ENCODE measurements around the gene TERC.

Gene TERC

GRCh38 chr3:169764882-169765612 lies at the start of gene TERC:
TERC (minus strand) TSS chr3:169765060.
- DNase-seq (ENCODE audit: low read depth, low spot score) = peak; percentile 57
- Histone ChIP-seq H3K9me3 (ENCODE audit: control insufficient read depth, insufficient read depth, low read length) (no peaks in the 10 kb centered on the region), H3K4me3 (ENCODE audit: low read length) (peak within 1 kb of the TSS; percentile 95), H3K36me3 (ENCODE audit: control insufficient read depth, insufficient read depth, low read length) (no peaks in the 10 kb centered on the region), H3K27me3 (ENCODE audit: control insufficient read depth, insufficient read depth, low read length) (no peaks in the 10 kb centered on the region), H3K27ac (ENCODE audit: low read length) (no peak within 1 kb of the TSS), H3K4me1 (ENCODE audit: control insufficient read depth, insufficient read depth, low read length) (no peaks in the 10 kb centered on the region)
- WGBS (ENCODE audit: insufficient coverage, insufficient read length) = no CpG with 5 or more reads among the region's 42 CpGs

- peak; percentile 55 for DNase-seq (ENCODE audit: low read depth, low spot score)
- Histone ChIP-seq H3K9me3 (ENCODE audit: control insufficient read depth, insufficient read depth, low read length) (no peaks in the 10 kb centered on the region), H3K36me3 (ENCODE audit: control insufficient read depth, insufficient read depth, low read length) (no peaks in the 10 kb centered on the region), H3K4me1 (ENCODE audit: control insufficient read depth, insufficient read depth, low read length) (no peaks in the 10 kb centered on the region; the same call in 1 of the 2 replicates), H3K27me3 (ENCODE audit: control insufficient read depth, insufficient read depth, low read length) (no peaks in the 10 kb centered on the region; the same call in 1 of the 2 replicates), H3K4me3 (ENCODE audit: low read length) (no peak overlapping the region), H3K27ac (ENCODE audit: low read length) (no peak overlapping the region)
- WGBS (ENCODE audit: insufficient coverage, insufficient read length) = no CpG with 5 or more reads among the region's 27 CpGs
Observed at GRCh38 chr3:169813757-169814517, 49.1 kb upstream of the TERC start.

- Histone ChIP-seq H3K27ac (ENCODE audit: low read length) (no peak overlapping the region), H3K9me3 (ENCODE audit: control insufficient read depth, insufficient read depth, low read length) (no peaks in the 10 kb centered on the region), H3K4me3 (ENCODE audit: low read length) (no peak overlapping the region), H3K4me1 (ENCODE audit: control insufficient read depth, insufficient read depth, low read length) (no peaks in the 10 kb centered on the region; the same call in 1 of the 2 replicates), H3K36me3 (ENCODE audit: control insufficient read depth, insufficient read depth, low read length) (no peaks in the 10 kb centered on the region), H3K27me3 (ENCODE audit: control insufficient read depth, insufficient read depth, low read length) (no peaks in the 10 kb centered on the region; the same call in 1 of the 2 replicates)
- no peak for DNase-seq (ENCODE audit: low read depth, low spot score)
- WGBS (ENCODE audit: insufficient coverage, insufficient read length) = no CpG with 5 or more reads among the region's 8 CpGs
Observed at GRCh38 chr3:169813278-169813677, 48.4 kb upstream of the TERC start.

- H3K9me3 ChIP-seq (ENCODE audit: control insufficient read depth, insufficient read depth, low read length) = no peaks in the 10 kb centered on the region
- no peaks in the 10 kb centered on the region; the same call in 1 of the 2 replicates for H3K27me3 ChIP-seq (ENCODE audit: control insufficient read depth, insufficient read depth, low read length)
- WGBS (ENCODE audit: insufficient coverage, insufficient read length) = no CpG with 5 or more reads among the region's 56 CpGs
- H3K4me1 ChIP-seq (ENCODE audit: control insufficient read depth, insufficient read depth, low read length) = no peaks in the 10 kb centered on the region; the same call in 1 of the 2 replicates
- no peaks in the 10 kb centered on the region for H3K36me3 ChIP-seq (ENCODE audit: control insufficient read depth, insufficient read depth, low read length)
- DNase-seq (ENCODE audit: low read depth, low spot score) = no peak
- H3K4me3 ChIP-seq (ENCODE audit: low read length) = peak within 1 kb of the TSS; percentile 54; the same call in 1 of the 2 replicates
- no peak within 1 kb of the TSS for H3K27ac ChIP-seq (ENCODE audit: low read length)
Observed at GRCh38 chr3:169812332-169813235, 47.7 kb upstream of the TERC start, which contains the start of the genes LRRC34 and LRRIQ4. LRRC34 (minus strand) TSS chr3:169812904; CDS start chr3:169812548, 356 bp downstream. LRRIQ4 (plus strand) TSS chr3:169812870; CDS start chr3:169821922, 9,052 bp downstream.

GRCh38 chr3:169811631-169812331 lies 46.9 kb upstream of the TERC start:
- Histone ChIP-seq H3K27me3 (ENCODE audit: control insufficient read depth, insufficient read depth, low read length) (no peaks in the 10 kb centered on the region; the same call in 1 of the 2 replicates), H3K9me3 (ENCODE audit: control insufficient read depth, insufficient read depth, low read length) (no peaks in the 10 kb centered on the region), H3K4me3 (ENCODE audit: low read length) (peak overlapping the region; percentile 54; the same call in 1 of the 2 replicates), H3K4me1 (ENCODE audit: control insufficient read depth, insufficient read depth, low read length) (no peaks in the 10 kb centered on the region; the same call in 1 of the 2 replicates), H3K36me3 (ENCODE audit: control insufficient read depth, insufficient read depth, low read length) (no peaks in the 10 kb centered on the region), H3K27ac (ENCODE audit: low read length) (no peak overlapping the region)
- WGBS (ENCODE audit: insufficient coverage, insufficient read length) = no CpG with 5 or more reads among the region's 29 CpGs
- DNase-seq (ENCODE audit: low read depth, low spot score) = no peak

- DNase-seq (ENCODE audit: low read depth, low spot score) = no peak
- Histone ChIP-seq H3K4me3 (ENCODE audit: low read length) (no peak overlapping the region), H3K27ac (ENCODE audit: low read length) (no peak overlapping the region), H3K27me3 (ENCODE audit: control insufficient read depth, insufficient read depth, low read length) (no peaks in the 10 kb centered on the region; the same call in 1 of the 2 replicates), H3K4me1 (ENCODE audit: control insufficient read depth, insufficient read depth, low read length) (no peaks in the 10 kb centered on the region; the same call in 1 of the 2 replicates), H3K9me3 (ENCODE audit: control insufficient read depth, insufficient read depth, low read length) (no peaks in the 10 kb centered on the region), H3K36me3 (ENCODE audit: control insufficient read depth, insufficient read depth, low read length) (no peaks in the 10 kb centered on the region)
- no CpG with 5 or more reads among the region's 2 CpGs for WGBS (ENCODE audit: insufficient coverage, insufficient read length)
Observed at GRCh38 chr3:169809230-169809795, 44.5 kb upstream of the TERC start.

- Histone ChIP-seq H3K27ac (ENCODE audit: low read length) (no peak overlapping the region), H3K9me3 (ENCODE audit: control insufficient read depth, insufficient read depth, low read length) (no peaks in the 10 kb centered on the region), H3K4me3 (ENCODE audit: low read length) (no peak overlapping the region), H3K27me3 (ENCODE audit: control insufficient read depth, insufficient read depth, low read length) (no peaks in the 10 kb centered on the region), H3K4me1 (ENCODE audit: control insufficient read depth, insufficient read depth, low read length) (no peaks in the 10 kb centered on the region), H3K36me3 (ENCODE audit: control insufficient read depth, insufficient read depth, low read length) (no peaks in the 10 kb centered on the region)
- no peak for DNase-seq (ENCODE audit: low read depth, low spot score)
- WGBS (ENCODE audit: insufficient coverage, insufficient read length) = no CpG with 5 or more reads among the region's 3 CpGs
Observed at GRCh38 chr3:169804681-169805080, 39.8 kb upstream of the TERC start.

GRCh38 chr3:169792359-169792758 lies 27.5 kb upstream of the TERC start:
- Histone ChIP-seq H3K27me3 (ENCODE audit: control insufficient read depth, insufficient read depth, low read length) (no peaks in the 10 kb centered on the region), H3K27ac (ENCODE audit: low read length) (no peak overlapping the region), H3K36me3 (ENCODE audit: control insufficient read depth, insufficient read depth, low read length) (peaks cover 4% of the 10 kb centered on the region; the same call in 1 of the 2 replicates), H3K9me3 (ENCODE audit: control insufficient read depth, insufficient read depth, low read length) (no peaks in the 10 kb centered on the region), H3K4me3 (ENCODE audit: low read length) (no peak overlapping the region), H3K4me1 (ENCODE audit: control insufficient read depth, insufficient read depth, low read length) (no peaks in the 10 kb centered on the region)
- DNase-seq (ENCODE audit: low read depth, low spot score) = no peak
- no CpG with 5 or more reads among the region's 1 CpG for WGBS (ENCODE audit: insufficient coverage, insufficient read length)

- DNase-seq (ENCODE audit: low read depth, low spot score) = no peak
- no CpG with 5 or more reads among the region's 4 CpGs for WGBS (ENCODE audit: insufficient coverage, insufficient read length)
- Histone ChIP-seq H3K27me3 (ENCODE audit: control insufficient read depth, insufficient read depth, low read length) (no peaks in the 10 kb centered on the region), H3K4me3 (ENCODE audit: low read length) (no peak overlapping the region), H3K27ac (ENCODE audit: low read length) (no peak overlapping the region), H3K36me3 (ENCODE audit: control insufficient read depth, insufficient read depth, low read length) (peaks cover 4% of the 10 kb centered on the region; the same call in 1 of the 2 replicates), H3K9me3 (ENCODE audit: control insufficient read depth, insufficient read depth, low read length) (no peaks in the 10 kb centered on the region), H3K4me1 (ENCODE audit: control insufficient read depth, insufficient read depth, low read length) (no peaks in the 10 kb centered on the region)
Observed at GRCh38 chr3:169790687-169791429, 26.0 kb upstream of the TERC start.
